HG02938 (cell line): ENCODE data around the gene NOS2.
"Not testable (repeated sequence)": the region's sequence is repeated elsewhere in the genome, so short reads cannot be mapped to it uniquely, and the experiment has no call there.

Source experiments
- ATAC-seq: cut with Tn5 transposase; IDR thresholded peaks from one replicate; pipeline ENCODE4 v1.9.1; 2021; ENCODE audit warnings: mild to moderate bottlenecking, moderate library complexity; ENCODE audit not compliant: unreplicated experiment

NOS2 gene

DNA sequence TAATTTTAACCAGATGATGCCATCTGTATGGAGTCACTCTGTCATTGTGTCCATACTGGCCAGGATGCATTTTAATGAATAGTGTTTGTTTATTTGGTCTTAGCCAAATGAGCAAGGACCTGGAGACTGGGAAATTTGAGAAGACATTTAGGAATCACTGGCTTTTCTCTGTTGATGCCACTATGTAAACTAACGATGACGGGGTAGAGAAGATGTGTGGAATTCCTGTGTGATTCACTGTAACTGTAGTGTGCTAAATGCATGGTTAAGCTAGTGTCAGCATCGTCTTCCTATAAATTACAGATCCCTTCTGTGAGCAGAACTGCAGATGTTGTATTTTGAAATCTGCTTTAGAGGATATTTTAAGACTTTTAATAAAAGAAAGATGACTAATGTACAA is 66.6 kb downstream of the NOS2 start:
- no peak for ATAC-seq

DNA sequence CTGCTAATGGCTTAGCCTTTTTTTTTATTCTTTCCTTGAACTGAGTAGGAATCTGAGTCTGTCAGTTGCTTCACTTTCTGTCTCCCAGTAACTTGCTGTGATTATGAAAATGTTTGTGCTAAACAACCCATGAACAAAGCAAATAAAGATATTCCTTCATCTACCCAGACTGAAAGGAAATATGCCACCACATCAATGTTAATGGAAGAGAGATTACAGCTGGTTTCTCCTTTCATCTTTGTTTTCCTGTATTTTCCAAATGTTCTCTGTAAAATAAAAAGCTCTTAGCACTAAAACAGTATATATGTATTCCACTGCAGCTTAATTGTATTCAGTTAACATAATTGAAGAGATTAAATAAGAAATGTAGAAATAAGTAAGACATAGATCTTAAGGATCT is 67.6 kb downstream of the NOS2 start:
- not testable (repeated sequence) for ATAC-seq

- not testable (repeated sequence) for ATAC-seq
These were observed 74.3 kb downstream of the NOS2 start for GRCh38 chr17:27725982-27726381.

GRCh38 chr17:27721797-27722196 is 78.5 kb downstream of the NOS2 start:
- no peak for ATAC-seq
